ENCODE results near the gene TOR4A. TPM values are rescaled to one million over a fixed set of nuclear protein-coding genes. Genes with fewer than 3 reads are reported as not detected.
A peak's percentile ranks its signal among the peaks of the same experiment; 100 is the strongest.

Gene TOR4A
- total RNA-seq, 1 donor from 2014 or later, result 37.7 TPM

- Mint-ChIP-seq H3K36me3 (ENCODE audit: low read depth, unreplicated experiment) (peaks cover 24% of the 10 kb centered on the region), H3K27ac (ENCODE audit: unreplicated experiment) (no peak overlapping the region), H3K9me3 (ENCODE audit: unreplicated experiment) (no peaks in the 10 kb centered on the region), H3K27me3 (ENCODE audit: unreplicated experiment) (peaks cover 10% of the 10 kb centered on the region), H3K4me3 (ENCODE audit: unreplicated experiment) (no peak overlapping the region), H3K4me1 (ENCODE audit: unreplicated experiment) (peaks cover 21% of the 10 kb centered on the region)
- TF ChIP-seq CTCF (IDR thresholded peaks at IDR 0.05; ENCODE audit: unreplicated experiment), result no peak
- no peak for DNase-seq (ENCODE audit: low spot score)
Observed at GRCh38 chr9:137272241-137273094, 5.1 kb upstream of the TOR4A start.

- no peak for DNase-seq (ENCODE audit: low spot score)
- H3K4me1 Mint-ChIP-seq (ENCODE audit: unreplicated experiment), result peaks cover 21% of the 10 kb centered on the region
- H3K9me3 Mint-ChIP-seq (ENCODE audit: unreplicated experiment), result no peaks in the 10 kb centered on the region
- H3K27me3 Mint-ChIP-seq (ENCODE audit: unreplicated experiment), result peaks cover 11% of the 10 kb centered on the region
- TF ChIP-seq CTCF (IDR thresholded peaks at IDR 0.05; ENCODE audit: unreplicated experiment), result no peak
- H3K36me3 Mint-ChIP-seq (ENCODE audit: low read depth, unreplicated experiment), result peaks cover 22% of the 10 kb centered on the region
- H3K27ac Mint-ChIP-seq (ENCODE audit: unreplicated experiment), result no peak overlapping the region
- no peak overlapping the region for H3K4me3 Mint-ChIP-seq (ENCODE audit: unreplicated experiment)
Observed at GRCh38 chr9:137273095-137273490, 4.4 kb upstream of the TOR4A start.

GRCh38 chr9:137273611-137274320, 3.8 kb upstream of the TOR4A start:
- Mint-ChIP-seq H3K4me1 (ENCODE audit: unreplicated experiment) (peaks cover 21% of the 10 kb centered on the region), H3K36me3 (ENCODE audit: low read depth, unreplicated experiment) (peaks cover 16% of the 10 kb centered on the region), H3K27me3 (ENCODE audit: unreplicated experiment) (peaks cover 8% of the 10 kb centered on the region), H3K9me3 (ENCODE audit: unreplicated experiment) (no peaks in the 10 kb centered on the region), H3K27ac (ENCODE audit: unreplicated experiment) (no peak overlapping the region), H3K4me3 (ENCODE audit: unreplicated experiment) (peak overlapping the region; percentile 17)
- no peak for DNase-seq (ENCODE audit: low spot score)
- TF ChIP-seq CTCF (IDR thresholded peaks at IDR 0.05; ENCODE audit: unreplicated experiment), result no peak

- Mint-ChIP-seq H3K27me3 (ENCODE audit: unreplicated experiment) (peaks cover 9% of the 10 kb centered on the region), H3K4me1 (ENCODE audit: unreplicated experiment) (peaks cover 21% of the 10 kb centered on the region), H3K4me3 (ENCODE audit: unreplicated experiment) (peak overlapping the region; percentile 59), H3K27ac (ENCODE audit: unreplicated experiment) (peak overlapping the region; percentile 77), H3K9me3 (ENCODE audit: unreplicated experiment) (no peaks in the 10 kb centered on the region), H3K36me3 (ENCODE audit: low read depth, unreplicated experiment) (peaks cover 4% of the 10 kb centered on the region)
- DNase-seq (ENCODE audit: low spot score), result no peak
- TF ChIP-seq CTCF (IDR thresholded peaks at IDR 0.05; ENCODE audit: unreplicated experiment), result no peak
Observed at GRCh38 chr9:137275203-137275587, 2.3 kb upstream of the TOR4A start.
